ENCODE data around the gene PRR3.
A peak's percentile ranks its signal among the peaks of the same experiment; 100 is the strongest.

The PRR3 gene

DNA sequence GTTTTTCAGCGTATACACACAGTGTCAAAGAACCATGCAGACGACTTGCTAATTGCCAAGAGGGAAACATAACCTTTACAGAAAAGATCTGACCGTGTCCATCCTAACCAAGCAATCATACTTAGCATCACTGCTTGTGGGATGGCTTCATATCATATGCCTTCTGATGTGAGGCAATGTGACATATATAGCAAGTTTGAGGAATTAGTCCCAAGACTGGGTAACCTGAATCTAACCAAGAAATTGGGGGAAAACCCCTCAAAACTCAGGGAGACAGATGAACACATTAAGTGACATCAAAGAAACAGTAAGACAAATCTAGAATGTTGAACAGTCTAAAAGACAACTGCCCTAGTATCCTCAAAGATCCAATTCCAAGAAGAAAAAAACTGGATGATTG, 19.2 kb upstream of the PRR3 start:
- no peak for DNase-seq (ENCODE audit: low read depth, low spot score)

DNA sequence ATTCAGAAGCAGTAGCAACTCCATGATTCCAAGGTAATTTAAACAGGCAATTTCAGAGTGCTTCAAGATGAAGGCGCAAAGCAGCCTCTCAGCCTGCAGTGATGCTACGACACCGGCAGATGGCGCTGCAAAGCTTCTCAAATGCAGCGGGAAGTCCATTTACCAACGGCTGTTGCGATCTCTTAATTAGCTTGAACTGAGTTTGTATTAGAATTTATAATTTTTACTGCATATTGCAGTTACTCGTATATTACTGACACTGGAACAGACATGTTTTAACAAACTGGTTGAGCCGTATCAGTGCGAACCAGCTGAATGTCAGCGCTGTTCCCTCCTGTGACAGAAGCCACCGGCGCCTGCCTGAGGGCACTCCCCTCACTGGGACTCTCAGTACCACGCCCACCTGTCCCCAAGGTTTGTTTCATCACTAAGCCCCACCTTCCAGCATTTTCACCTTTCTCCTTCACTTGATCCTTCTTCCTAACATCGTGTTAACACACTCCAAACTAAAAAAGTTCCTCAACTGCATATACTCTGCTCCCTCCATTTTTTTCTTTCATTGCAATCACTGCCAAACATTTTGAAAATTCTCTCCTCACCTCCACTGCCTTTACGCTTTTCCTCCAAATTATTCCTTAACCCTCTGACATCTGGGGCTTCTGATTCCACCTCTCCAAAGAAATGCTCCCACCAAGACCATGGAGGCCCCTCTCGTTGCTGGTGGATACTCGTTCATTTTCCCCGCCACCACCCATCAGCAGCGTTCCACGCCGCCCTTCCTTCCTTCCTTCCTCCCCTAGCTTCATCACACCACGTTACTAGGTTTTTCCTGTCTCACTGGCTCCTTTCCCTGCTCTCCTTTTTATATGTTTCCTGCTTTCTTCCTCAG, 15.3 kb upstream of the PRR3 start:
- DNase-seq (ENCODE audit: low read depth, low spot score), result peak; percentile 55

DNA sequence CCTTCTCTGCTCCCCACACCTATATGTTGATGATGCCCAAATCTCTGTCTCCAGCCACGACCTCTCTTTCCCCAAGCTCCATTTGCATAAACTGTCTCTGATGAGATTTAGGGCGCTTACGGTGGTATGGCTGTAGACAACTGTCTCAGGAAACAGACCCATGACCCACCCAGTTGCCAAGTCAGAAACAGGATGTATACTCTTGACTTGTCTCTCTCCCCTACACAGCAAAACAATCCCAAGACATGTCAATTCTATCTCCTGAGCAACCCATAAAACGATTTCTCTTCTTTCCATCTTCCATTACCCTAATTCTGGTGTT, 14.7 kb upstream of the PRR3 start:
- DNase-seq (ENCODE audit: low read depth, low spot score), result no peak

DNA sequence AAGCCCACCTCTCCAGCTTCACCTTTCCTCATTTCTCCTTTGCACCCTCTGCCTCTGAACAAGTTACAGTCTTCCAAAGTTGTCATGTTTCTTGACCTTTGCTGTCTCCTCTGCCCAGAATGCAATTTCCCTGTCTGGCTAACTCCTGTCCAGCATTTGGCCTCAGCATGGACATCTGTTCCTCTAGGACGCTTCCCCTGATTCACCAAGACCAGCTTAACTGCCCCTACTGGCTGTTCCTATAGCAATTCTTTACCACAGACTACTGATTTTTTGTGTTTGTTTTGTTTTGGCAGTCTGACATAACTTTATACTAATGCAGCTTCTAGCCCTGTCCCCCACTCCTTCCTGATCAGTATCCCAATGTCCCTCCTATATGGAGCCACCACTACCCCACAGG, 14.2 kb upstream of the PRR3 start:
- no peak for DNase-seq (ENCODE audit: low read depth, low spot score)

DNA sequence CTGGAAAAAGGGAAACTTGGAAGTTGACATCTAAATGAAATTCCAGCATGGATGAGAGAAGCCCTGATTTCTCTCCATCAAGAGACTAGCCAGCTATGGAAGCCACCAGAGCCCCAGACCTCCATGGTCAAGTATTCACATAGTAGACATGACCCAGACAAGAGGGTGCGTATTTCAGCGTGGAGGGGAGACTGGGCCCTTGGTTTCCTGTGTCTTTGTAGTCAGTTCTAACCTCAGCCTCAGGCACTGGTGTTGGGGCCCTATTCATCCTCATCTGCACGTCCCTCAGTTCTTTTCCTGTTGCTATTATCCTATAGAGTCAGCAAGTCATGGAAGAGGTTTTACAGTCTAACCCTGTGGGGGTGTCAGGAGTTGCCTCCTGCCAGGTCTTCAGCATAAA, 13.3 kb upstream of the PRR3 start:
- DNase-seq (ENCODE audit: low read depth, low spot score), result no peak

DNA sequence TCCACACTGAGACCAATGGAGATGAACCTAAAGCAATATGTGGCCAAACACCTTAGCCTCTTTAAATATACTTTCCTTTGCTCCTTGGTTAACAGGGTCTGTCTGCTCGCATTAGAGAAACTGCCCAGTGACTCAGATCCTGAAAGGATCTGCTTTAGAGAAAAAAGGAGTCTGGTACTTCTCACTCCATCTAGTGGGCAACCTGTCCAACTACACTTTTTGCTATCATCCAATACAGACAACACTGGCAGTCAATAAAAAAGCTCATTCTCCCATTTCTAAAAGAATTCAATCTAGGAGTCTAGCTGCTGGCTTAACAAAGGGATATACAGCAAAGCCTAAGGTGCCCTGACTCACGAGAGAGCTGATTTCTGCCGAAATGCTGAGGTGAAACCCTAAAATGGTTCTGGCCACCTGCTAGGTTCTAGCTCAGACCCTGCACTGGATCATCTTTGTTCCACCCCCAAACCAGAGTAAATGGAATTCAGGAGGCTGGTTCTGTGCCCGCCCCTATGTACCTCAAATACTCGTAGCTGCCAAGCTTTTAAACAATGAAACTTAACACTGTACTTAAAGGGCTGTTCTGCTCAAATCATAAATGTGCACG, 12.3 kb upstream of the PRR3 start:
- DNase-seq (ENCODE audit: low read depth, low spot score), result no peak

DNA sequence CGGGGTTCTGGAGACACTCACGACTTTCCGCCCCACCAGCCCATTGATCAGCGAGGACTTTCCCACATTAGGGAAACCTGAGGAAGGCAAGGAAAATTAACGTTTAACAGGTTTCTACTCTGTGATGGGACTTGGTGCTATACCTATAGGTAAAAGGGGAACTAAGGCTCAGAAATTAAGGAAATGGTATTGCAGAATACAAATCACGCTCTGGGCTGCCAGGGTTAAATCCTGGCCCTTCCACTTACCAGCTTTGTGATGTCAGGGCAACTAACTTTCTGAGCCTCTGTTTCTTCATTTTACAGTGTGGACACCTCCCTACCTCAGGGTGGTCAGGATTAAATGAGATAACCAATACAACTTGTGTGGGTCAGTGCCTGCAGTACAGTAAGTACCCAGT, 9.6 kb upstream of the PRR3 start:
- DNase-seq (ENCODE audit: low read depth, low spot score), result no peak

DNA sequence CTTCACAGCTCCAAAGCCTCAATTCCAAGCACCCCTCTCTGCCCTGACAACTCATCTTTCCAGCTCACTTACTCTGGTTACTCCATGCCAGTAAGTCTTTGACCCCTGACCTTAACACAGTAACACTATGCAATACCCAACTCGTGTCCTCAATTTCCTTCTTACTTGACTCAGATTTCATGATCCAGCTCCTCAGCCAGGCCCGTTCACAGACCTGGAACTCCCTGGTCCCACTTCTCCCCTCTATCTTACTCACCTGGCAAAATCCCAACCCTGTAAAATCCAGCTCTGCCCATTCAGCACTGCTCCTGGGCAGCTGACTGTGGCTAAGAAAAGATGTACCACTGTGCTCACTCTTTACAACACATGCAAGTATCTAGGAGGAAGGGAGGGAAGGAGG, 8.7 kb upstream of the PRR3 start:
- DNase-seq (ENCODE audit: low read depth, low spot score), result no peak

DNA sequence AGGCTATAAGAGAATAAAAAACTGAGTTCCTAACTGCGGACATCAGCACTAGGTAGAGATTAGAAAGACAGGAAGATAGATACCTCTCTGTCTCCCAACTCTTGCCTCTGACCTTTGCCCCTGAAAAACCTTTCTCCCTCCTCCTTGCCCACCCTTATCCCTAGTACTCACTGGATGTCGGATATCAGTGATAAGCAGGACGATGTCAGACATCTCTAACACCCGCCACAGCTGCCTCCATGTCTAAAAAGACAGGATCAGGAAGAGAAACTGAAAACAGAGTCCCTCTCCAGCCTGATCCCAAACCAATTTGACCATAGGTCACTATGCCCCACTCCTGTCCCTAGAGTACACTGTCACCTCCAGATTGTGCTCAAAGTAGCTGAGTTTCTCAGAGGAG, 2.7 kb upstream of the PRR3 start:
- no peak for DNase-seq (ENCODE audit: low read depth, low spot score)

DNA sequence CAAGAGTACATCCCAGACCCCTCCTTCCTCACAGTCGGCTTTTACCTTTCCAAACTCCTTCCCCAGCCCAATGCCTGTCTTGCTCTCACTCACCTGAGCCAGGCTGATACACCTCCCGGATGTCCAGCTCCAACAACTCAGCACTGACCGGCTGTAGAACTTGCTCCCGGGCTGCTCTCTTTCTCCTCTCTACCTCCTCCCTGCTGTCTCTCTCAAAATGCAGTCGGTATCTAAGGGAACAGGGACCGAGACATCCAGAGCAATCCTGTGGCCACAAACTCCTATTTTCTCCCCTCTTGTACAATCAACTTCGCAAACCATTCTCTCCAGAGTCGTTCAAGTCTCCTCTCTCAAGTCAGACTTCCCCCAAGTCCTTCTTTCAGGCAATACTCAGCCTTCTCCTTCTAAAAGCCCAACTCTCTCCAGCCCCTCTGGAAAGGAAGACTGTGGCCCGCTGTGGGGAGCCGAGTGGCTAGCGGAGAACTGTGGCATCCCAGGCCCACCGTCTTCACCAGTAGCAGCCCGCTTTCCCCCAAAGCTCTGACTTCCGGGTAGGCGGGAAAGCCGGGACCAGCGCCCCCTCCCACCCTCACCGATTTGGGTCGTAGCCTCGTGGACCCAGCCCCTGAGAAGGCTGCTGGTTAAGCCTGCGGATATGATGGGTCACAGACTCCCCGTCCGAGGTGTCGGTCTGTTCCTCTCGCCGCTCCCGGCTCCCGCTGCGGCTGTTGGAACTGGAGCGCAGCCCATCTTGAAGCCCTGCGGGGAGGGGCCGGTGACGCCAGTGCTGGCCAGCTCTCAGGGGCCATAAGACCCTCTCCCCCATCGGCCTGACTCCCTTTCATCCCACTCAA, 1.9 kb upstream of the PRR3 start:
- DNase-seq (ENCODE audit: low read depth, low spot score), result peak; percentile 12

DNA sequence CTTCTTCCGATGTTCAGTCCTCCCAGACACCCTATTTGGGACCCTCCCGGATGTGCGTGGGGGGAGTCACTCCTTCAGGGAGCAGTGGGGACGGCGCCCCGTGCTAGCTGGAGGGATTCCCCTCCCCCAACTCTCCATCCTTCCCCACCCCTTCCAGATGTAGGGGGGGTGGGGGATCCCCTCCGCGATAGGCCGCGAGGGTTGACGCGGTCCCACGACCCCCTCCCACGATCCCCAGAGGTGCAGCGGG, 1.4 kb upstream of the PRR3 start:
- DNase-seq (ENCODE audit: low read depth, low spot score), result no peak

DNA sequence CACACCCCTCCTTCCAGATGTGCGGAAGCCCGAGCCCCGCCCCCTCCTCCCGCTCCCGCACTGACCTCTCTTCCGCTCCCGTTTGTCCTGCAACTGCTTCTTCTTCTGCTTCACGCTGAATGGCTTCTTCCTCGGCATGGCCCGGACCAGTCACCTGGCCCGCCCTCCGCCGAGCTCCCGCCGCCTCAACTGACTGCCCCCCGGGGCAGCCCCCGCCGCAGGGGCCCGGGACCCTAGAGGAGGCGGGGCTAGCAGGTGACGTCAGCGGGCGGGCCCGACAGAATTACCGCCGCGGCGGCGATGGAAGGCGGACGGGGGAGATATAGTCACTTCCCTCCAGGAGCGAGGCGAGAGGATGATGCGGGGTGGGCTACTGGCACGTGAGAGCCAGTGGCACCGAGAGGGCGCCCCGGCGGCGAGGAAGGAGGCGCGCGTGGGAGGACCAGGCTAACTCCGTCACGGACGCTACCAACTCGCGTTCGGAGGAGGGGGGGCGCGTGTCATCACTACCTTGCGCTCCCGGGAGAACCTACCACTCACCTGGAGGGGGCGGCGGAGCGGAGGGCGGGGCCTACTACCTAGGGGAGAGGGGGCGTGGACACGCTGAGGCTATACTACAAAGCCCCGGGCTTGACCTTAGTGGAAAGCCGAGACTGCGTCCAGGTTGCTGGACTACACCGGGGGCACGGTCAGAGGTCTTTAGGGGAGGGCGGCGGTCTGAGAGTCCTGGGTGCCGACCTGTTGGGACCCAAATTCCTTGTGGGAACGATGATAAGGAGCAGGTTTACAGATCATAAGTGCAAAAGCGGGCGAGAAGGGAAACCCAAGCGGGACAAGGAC, 809 bp upstream of the PRR3 start, which contains the start of gene GNL1:
TSS of gene GNL1 (minus strand) at position 424 of the 840 bp plus-strand sequence. CDS start at position 138, 286 bp downstream.
- peak; percentile 61 for DNase-seq (ENCODE audit: low read depth, low spot score)

DNA sequence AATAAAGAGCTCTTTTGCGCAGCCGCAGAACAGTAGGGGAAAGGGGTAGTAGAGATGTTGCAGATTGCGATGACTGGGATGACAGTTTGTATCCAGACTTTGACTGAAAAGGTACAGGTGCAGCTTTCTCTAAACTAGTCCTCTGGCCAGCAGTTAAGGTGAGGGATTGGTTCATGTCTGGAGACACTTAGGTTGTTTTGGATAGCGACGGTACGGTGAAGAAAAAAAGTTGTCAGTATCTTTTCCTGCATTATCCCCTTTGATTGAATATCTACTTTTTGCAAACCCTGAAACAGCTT, 537 bp downstream of the PRR3 start:
- DNase-seq (ENCODE audit: low read depth, low spot score), result no peak

DNA sequence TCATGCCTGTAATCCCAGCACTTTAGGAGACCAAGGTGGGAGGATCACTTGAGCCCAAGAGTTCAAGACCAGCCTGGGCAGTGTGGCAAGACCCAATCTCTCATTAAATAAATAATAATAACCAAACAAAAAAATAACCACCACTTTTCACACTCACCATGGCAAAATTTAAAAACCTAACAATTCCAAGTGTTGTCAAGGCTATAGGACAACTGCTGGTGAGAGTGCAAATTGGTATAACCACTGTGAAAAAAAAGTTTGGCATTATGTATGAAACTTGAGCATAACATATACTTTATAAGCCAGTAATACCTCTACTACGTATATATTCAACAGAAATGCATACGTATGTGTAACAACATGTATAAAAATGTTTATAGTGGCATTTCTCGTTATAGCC, 3.8 kb downstream of the PRR3 start:
- DNase-seq (ENCODE audit: low read depth, low spot score), result no peak

DNA sequence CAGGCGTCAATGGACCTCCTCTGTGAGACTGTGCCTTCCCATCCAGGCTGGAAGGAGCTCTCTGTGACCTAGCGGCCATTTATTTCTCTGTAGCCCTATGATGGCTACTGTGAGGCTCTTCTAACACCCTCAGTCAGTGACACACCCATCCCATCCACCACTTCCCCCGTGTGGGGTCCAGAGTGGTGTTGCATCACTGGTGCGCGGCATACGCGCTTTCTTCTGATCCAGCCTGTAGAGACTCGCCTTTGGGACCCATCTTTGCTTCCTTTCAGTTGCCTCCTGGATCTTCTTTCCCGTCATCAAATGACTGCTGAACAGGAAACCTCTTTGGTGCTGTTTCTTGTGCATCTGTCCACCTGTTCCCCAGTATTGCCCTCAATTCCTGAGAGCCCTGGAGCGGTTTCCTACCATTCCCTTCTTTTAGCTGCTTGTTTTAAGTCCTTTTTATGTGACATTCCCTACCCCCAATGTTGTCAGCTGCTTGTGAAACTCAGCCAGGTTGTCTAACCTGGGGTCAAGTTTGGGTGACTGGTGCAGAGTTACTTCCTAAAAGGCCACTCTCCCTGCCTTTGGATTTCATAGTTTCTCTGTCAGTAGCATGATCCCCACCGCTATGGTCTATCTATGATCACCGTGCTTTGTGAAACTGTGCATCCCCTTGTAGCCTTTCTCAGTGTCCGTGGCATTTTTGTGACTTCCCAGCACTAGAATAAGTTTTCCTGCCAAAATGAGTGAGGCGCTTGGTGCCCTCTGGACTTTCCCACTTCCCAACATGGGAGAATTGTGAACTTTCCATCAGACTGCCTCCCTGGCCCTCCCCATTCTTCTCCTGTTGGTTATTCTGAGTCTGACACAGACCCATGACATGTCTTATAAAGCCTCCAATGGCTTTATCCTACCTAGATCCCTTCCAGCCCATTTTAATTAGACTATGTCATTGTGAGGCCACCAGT, 5.7 kb downstream of the PRR3 start:
- DNase-seq (ENCODE audit: low read depth, low spot score), result no peak

DNA sequence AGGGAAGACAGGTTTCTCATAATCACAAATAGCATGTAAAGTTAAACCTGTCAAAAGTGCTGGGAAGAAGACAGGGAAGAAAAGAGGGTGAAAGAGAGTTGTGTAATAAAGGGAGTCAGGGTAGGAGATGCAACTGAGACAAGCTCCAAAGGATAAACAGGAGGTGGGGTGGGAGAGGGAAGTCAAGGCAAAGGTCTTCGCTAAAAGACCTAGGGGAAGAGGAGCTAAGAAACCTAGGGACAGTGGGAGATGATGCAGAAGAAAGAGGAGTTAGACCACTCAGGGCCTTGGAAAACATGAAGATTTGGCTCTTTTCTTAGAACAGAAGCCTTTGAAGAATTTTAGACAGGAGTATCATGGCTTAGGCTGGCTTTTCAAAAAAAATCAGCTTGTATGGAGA, 7.0 kb downstream of the PRR3 start:
- DNase-seq (ENCODE audit: low read depth, low spot score), result no peak

DNA sequence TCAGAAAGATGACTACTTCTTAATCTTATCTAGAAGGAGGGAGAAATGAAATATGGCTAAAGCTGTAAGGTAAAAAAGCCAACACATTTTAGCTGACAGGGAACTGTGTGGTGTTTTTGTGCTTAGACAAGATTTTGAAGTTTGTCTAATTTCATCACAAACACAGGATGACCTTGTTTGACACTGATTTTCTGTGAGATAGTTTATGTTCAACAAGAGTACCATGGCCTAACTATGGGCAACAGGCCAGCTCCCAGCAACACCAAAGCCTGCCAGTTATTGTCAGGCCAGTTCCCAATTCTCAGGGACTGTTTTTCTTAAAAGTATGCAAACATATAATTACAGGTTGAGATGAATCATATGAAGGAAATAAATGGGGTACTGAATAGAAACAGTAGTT, 8.7 kb downstream of the PRR3 start:
- DNase-seq (ENCODE audit: low read depth, low spot score), result no peak

DNA sequence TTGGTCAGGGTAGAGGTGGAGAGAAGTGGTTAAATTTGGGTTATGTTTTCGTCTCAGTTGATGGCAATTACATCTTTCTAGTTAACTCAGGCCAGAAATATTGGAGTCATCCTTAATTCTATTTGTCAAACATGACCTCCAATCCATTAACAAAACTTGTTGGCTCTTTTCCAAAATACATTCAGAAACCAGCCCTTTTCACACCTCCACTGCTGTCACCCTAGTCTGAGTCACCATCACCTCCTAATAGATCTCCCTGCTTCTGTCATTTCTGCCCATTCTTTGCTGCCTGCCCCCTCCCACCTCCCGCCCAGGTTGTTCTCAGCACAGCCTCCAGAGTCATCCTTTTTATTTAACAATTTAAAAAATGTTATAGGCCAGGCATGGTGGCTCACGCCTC, 11.2 kb downstream of the PRR3 start:
- no peak for DNase-seq (ENCODE audit: low read depth, low spot score)

DNA sequence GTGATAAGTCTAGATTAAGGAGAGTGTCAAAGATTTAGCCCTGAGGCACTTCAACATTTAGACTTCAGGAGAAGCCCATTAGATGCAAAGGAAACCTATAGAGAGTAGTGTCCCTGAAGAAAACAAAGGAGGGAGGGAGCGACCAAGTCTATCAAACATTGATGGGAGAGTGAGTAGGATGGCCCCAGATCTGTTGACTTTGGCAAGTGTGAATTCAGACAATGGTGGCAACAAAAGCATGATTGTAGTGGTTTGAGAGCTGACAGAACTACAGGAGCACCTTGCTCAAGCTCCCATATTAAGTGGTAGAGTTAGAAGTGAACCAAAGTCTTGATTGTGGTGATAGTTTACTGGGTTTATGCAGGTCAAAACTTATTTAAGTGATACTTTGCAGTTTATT, 13.2 kb downstream of the PRR3 start:
- no peak for DNase-seq (ENCODE audit: low read depth, low spot score)

DNA sequence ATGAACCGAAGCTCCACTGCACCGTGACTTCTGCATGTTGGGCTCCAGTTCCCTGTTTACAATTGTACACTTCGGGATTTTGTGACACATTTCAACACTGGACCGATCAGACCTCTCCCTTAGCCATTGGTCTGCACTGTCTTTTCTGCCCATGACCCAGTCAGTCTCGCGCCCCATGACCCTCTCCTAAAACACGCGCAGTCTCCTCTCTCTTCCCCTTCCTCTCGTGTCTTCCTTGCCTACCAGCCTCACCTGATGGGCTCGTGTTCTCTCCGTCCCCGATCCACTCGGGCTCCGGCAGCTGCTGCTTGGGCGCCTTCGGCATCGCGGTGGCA, 13.6 kb downstream of the PRR3 start:
- no peak for DNase-seq (ENCODE audit: low read depth, low spot score)

DNA sequence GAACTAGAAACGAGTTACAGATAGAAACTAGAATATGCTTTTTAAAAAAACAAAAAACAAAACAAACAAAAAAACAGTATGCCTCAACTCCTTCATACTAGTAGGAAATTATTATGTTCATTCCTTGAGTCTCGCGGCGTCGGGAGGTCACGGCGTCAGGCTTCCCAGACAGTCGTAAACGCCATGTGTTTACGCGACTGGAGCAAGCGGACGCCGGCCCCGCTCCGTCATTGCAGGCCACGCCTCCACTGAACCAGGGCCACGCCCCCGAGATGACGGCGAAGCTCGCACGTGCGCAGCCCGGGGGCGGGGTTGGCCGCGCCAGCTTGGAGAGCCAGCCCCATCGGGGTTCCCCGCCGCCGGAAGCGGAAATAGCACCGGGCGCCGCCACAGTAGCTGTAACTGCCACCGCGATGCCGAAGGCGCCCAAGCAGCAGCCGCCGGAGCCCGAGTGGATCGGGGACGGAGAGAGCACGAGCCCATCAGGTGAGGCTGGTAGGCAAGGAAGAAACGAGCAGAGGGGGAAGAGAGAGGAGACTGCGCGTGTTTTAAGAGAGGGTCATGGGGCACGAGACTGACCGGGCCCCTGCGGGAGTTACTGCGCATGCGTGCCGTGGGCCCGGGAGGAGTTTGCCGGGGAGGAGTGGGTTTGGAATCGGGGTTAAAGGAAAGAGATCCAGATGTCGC, 14.1 kb downstream of the PRR3 start, which contains the start of gene ABCF1:
TSS of gene ABCF1 (plus strand) at position 368 of the 687 bp plus-strand sequence. CDS start at position 414, 46 bp downstream.
- DNase-seq (ENCODE audit: low read depth, low spot score), result peak; percentile 93

Data from brain pericyte (primary cell).